HUDEP-2 (cell line): ENCODE data around the gene A4GALT.

ENCODE experiments used
- DNase-seq, 76 experiments: peaks; one replicate each; lab custom pipeline; 2025; ENCODE audit not compliant: unreplicated experiment in 76 of 76; lab: John Stamatoyannopoulos, UW

A4GALT gene

GRCh38 chr22:42653999-42654398 is 66.7 kb downstream of the A4GALT start:
- DNase-seq, result no peak

- DNase-seq, result no peak
Observed at GRCh38 chr22:42651134-42651533, 69.5 kb downstream of the A4GALT start.

GRCh38 chr22:42649246-42650099 is 71.2 kb downstream of the A4GALT start, which contains the start of gene CYB5R3:
TSS of gene CYB5R3 (minus strand) at chr22:42649392. CDS start at chr22:42649315, 77 bp downstream.
- DNase-seq, result peak in 68 of 76 experiments; percentile 10 to 80 (median 64)

GRCh38 chr22:42648368-42649245 is 72.1 kb downstream of the A4GALT start:
- DNase-seq, result peak in 49 of 76 experiments; percentile 6 to 75 (median 59)

- no peak for DNase-seq
Observed at GRCh38 chr22:42648017-42648367, 72.7 kb downstream of the A4GALT start.

- DNase-seq, result peak in 64 of 76 experiments; percentile 4 to 77 (median 54)
Observed at GRCh38 chr22:42646569-42647525, 73.8 kb downstream of the A4GALT start.

- peak in 2 of 76 experiments; percentile 11 to 16 for DNase-seq
Observed at GRCh38 chr22:42645938-42646568, 74.6 kb downstream of the A4GALT start.

GRCh38 chr22:42645341-42645937 is 75.2 kb downstream of the A4GALT start:
- DNase-seq, result peak in 1 of 76 experiments; percentile 17

GRCh38 chr22:42644422-42645340 is 76.0 kb downstream of the A4GALT start:
- DNase-seq, result no peak

- no peak for DNase-seq
Observed at GRCh38 chr22:42643634-42644421, 76.8 kb downstream of the A4GALT start.

GRCh38 chr22:42642806-42643633 is 77.7 kb downstream of the A4GALT start:
- peak in 63 of 76 experiments; percentile 13 to 75 (median 43) for DNase-seq
